H1 (cell line): ENCODE measurements around the gene TRIB2. TPM values are rescaled to one million over a fixed set of nuclear protein-coding genes. Genes with fewer than 3 reads are reported as not detected.

Experiments
- CTCF ChIA-PET: fragments of 300-600 bp; sonication (Branson Sonifier 250); formaldehyde crosslinking; loops from one replicate; lab custom pipeline; 2021; ENCODE audit not compliant: partially characterized antibody; lab: Charles Lee
- POLR2A ChIA-PET: fragments of 300-600 bp; sonication (Branson Sonifier 250); formaldehyde crosslinking; loops from one replicate; lab custom pipeline; 2021; ENCODE audit warnings: inconsistent platforms; ENCODE audit not compliant: partially characterized antibody; lab: Charles Lee
- DNase-seq, 2 experiments: peaks; one replicate each; pipeline versions ENCODE4 v3.0.0 to v3.0.0-alpha.2; 2010 to 2022; ENCODE audit warnings: low spot score in 2 of 2, low read depth in 1 of 2, mixed read lengths in 1 of 2
- FAIRE-seq: peaks from 2 replicates; lab custom pipeline; 2011; peaks lifted over from hg19 to GRCh38; lab: Jason Lieb, UNC
- H2AFZ ChIP-seq: 2 replicates; pipeline ENCODE4 v1.8.1; 2012; ENCODE audit warnings: low read length, inconsistent platforms
- H2AK5ac ChIP-seq: 2 replicates; pipeline ENCODE4 v1.6.1; 2013; ENCODE audit warnings: low read depth, low read length
- H2BK120ac ChIP-seq: replicated peaks from 2 replicates; pipeline ENCODE3; 2013; ENCODE audit warnings: low read depth, low read length, inconsistent platforms
- H2BK12ac ChIP-seq: 2 replicates; pipeline ENCODE4 v1.6.1; 2013; ENCODE audit warnings: low read depth, low read length
- H2BK15ac ChIP-seq: 2 replicates; pipeline ENCODE4 v1.6.1; 2013; ENCODE audit warnings: low read length
- H2BK20ac ChIP-seq: 2 replicates; pipeline ENCODE4 v1.6.1; 2013; ENCODE audit warnings: low read length
- H2BK5ac ChIP-seq: 2 replicates; pipeline ENCODE4 v1.6.1; 2013; ENCODE audit warnings: low read depth, low read length
- H3K14ac ChIP-seq: 2 replicates; pipeline ENCODE4 v1.6.1; 2013; ENCODE audit warnings: inconsistent platforms; ENCODE audit not compliant: insufficient read length
- H3K18ac ChIP-seq: 2 replicates; pipeline ENCODE4 v1.6.1; 2013; ENCODE audit warnings: low read length; ENCODE audit errors: extremely low read depth
- H3K23ac ChIP-seq: 2 replicates; pipeline ENCODE4 v1.6.1; 2013; ENCODE audit warnings: inconsistent platforms; ENCODE audit not compliant: insufficient read length
- H3K23me2 ChIP-seq: 2 replicates; pipeline ENCODE4 v1.6.1; 2013; ENCODE audit warnings: low read depth, low read length
- H3K27ac ChIP-seq: 2 replicates; pipeline ENCODE4 v1.6.1; 2011; ENCODE audit warnings: low read depth, low read length, inconsistent platforms
- H3K27me3 ChIP-seq, 4 experiments: replicated peaks in 1 of 4; 1 replicate in 1 of 4; 2 replicates in 3 of 4; pipeline versions ENCODE4 v1.6.1 to v1.8.1; 2011 to 2013; ENCODE audit warnings: low read length in 3 of 4, mild to moderate bottlenecking in 3 of 4, inconsistent platforms in 2 of 4, mixed read lengths in 2 of 4, moderate library complexity in 1 of 4; ENCODE audit not compliant: control insufficient read depth in 3 of 4, insufficient read depth in 3 of 4; ENCODE audit errors: extremely low read depth in 1 of 4
- H3K36me3 ChIP-seq, 4 experiments: 2 replicates each; pipeline versions ENCODE4 v1.6.1 to v1.8.1; 2011 to 2013; ENCODE audit warnings: mild to moderate bottlenecking in 4 of 4, low read length in 3 of 4, moderate library complexity in 2 of 4, control low read depth in 1 of 4, inconsistent platforms in 1 of 4; ENCODE audit not compliant: insufficient read depth in 4 of 4, control insufficient read depth in 2 of 4
- H3K4ac ChIP-seq: replicated peaks from 2 replicates; pipeline ENCODE3; 2013; ENCODE audit warnings: low read length, low read depth, mixed read lengths, inconsistent platforms; ENCODE audit not compliant: insufficient read length
- H3K4me1 ChIP-seq, 4 experiments: replicated peaks in 1 of 4; 1 replicate in 1 of 4; 2 replicates in 3 of 4; pipeline versions ENCODE4 v1.6.1 to v1.8.1; 2011 to 2013; ENCODE audit warnings: low read length in 3 of 4, inconsistent platforms in 2 of 4, mixed read lengths in 1 of 4; ENCODE audit not compliant: insufficient read depth in 4 of 4, control insufficient read depth in 3 of 4
- H3K4me2 ChIP-seq, 2 experiments: 2 replicates each; pipeline versions ENCODE4 v1.6.1 to v1.8.1; 2011 to 2013; ENCODE audit warnings: low read depth in 2 of 2, low read length in 2 of 2, control low read depth in 1 of 2, inconsistent platforms in 1 of 2, mild to moderate bottlenecking in 1 of 2; ENCODE audit not compliant: insufficient read depth in 1 of 2
- H3K4me3 ChIP-seq, 4 experiments: fragments of 200-600, 300-600 bp in 1 of 4; sonication (generic), shearing (Covaris generic), sonication (Bioruptor Twin) in 1 of 4; 2 replicates each; pipeline versions ENCODE4 v1.5.1 to v1.8.1; 2011 to 2016; ENCODE audit warnings: low read length in 4 of 4, low read depth in 3 of 4, control low read depth in 2 of 4, inconsistent platforms in 2 of 4, mild to moderate bottlenecking in 2 of 4, mixed read lengths in 1 of 4, moderate library complexity in 1 of 4; ENCODE audit not compliant: insufficient read depth in 2 of 4; ENCODE audit errors: extremely low read depth in 1 of 4
- H3K56ac ChIP-seq: replicated peaks from 2 replicates; pipeline ENCODE3; 2013; ENCODE audit warnings: low read depth, mild to moderate bottlenecking, mixed read lengths, low read length, inconsistent platforms; ENCODE audit not compliant: insufficient read length
- H3K79me1 ChIP-seq: 2 replicates; pipeline ENCODE4 v1.6.1; 2013; ENCODE audit warnings: low read depth, low read length, control low read depth
- H3K79me2 ChIP-seq, 2 experiments: 2 replicates each; pipeline versions ENCODE4 v1.6.1 to v1.8.1; 2012 to 2013; ENCODE audit warnings: low read length in 2 of 2, mild to moderate bottlenecking in 2 of 2, inconsistent platforms in 1 of 2; ENCODE audit not compliant: insufficient read depth in 2 of 2, control insufficient read depth in 1 of 2
- H3K9ac ChIP-seq, 4 experiments: replicated peaks in 1 of 4; 1 replicate in 1 of 4; 2 replicates in 3 of 4; pipeline versions ENCODE4 v1.6.1 to v1.8.1; 2011 to 2013; ENCODE audit warnings: low read depth in 3 of 4, low read length in 3 of 4, control low read depth in 2 of 4, mild to moderate bottlenecking in 2 of 4, moderate library complexity in 2 of 4, inconsistent platforms in 1 of 4; ENCODE audit errors: extremely low read depth in 1 of 4
- H3K9me3 ChIP-seq, 2 experiments: 2 replicates each; pipeline versions ENCODE4 v1.6.1 to v1.8.1; 2012 to 2013; ENCODE audit warnings: mild to moderate bottlenecking in 2 of 2, moderate library complexity in 2 of 2, control low read depth in 1 of 2, inconsistent platforms in 1 of 2, low read depth in 1 of 2, low read length in 1 of 2, mixed read lengths in 1 of 2; ENCODE audit not compliant: insufficient read depth in 2 of 2
- H4K20me1 ChIP-seq, 2 experiments: replicated peaks in 1 of 2; 2 replicates each; pipeline versions ENCODE3 to v1.8.1; 2011 to 2013; ENCODE audit warnings: inconsistent platforms in 2 of 2, low read length in 2 of 2, mild to moderate bottlenecking in 1 of 2; ENCODE audit not compliant: insufficient read depth in 2 of 2, control insufficient read depth in 1 of 2
- H4K5ac ChIP-seq: 2 replicates; pipeline ENCODE4 v1.6.1; 2013; ENCODE audit warnings: low read length, low read depth, mixed read lengths, inconsistent platforms; ENCODE audit not compliant: insufficient read length
- H4K8ac ChIP-seq: 2 replicates; pipeline ENCODE4 v1.8.0; 2013; ENCODE audit warnings: mild to moderate bottlenecking, moderate library complexity, low read length, inconsistent platforms; ENCODE audit not compliant: insufficient read depth; ENCODE audit errors: extremely low read depth
- H4K91ac ChIP-seq: replicated peaks from 2 replicates; pipeline ENCODE3; 2013; ENCODE audit warnings: low read length, mixed read lengths, inconsistent platforms; ENCODE audit not compliant: insufficient read length
- FOSL1 ChIP-seq: IDR thresholded peaks from 2 replicates; pipeline ENCODE4 v1.6.1; 2011; ENCODE audit warnings: mild to moderate bottlenecking, low read depth, low read length, moderate library complexity; ENCODE audit not compliant: insufficient read depth
- WGBS, 2 experiments: shearing (Covaris generic) in 1 of 2; methylation state at CpG; one replicate each; pipeline versions ENCODE4 v1.1.6 to v1.1.7; 2013 to 2015; ENCODE audit warnings: low lambda C conversion rate in 2 of 2, mixed read lengths in 2 of 2, inconsistent platforms in 1 of 2, low coverage in 1 of 2, missing lambda C conversion rate in 1 of 2; ENCODE audit not compliant: insufficient replicate concordance in 2 of 2, insufficient coverage in 1 of 2, insufficient read length in 1 of 2; ENCODE audit errors: extremely low coverage in 1 of 2, missing lambda C conversion rate in 1 of 2; 5-methylcytosine and 5-hydroxymethylcytosine counted together
- polyA plus RNA-seq, 7 experiments: library from polyadenylated mRNA; depleted of rRNA in 3 of 7; stranded (reverse) in 5 of 7; unstranded in 2 of 7; fragments of >200 nt in 5 of 7; fragments of 200-250 nt in 2 of 7; gene quantifications; 1 replicate in 5 of 7; 2 replicates in 1 of 7; 4 replicates in 1 of 7; pipeline versions ENCODE4 v1.2.1 to v1.2.3, GENCODE V29; 2011 to 2013; ENCODE audit warnings: missing spikeins in 2 of 7, mixed read lengths in 2 of 7
- total RNA-seq: library from RNA; stranded (reverse); fragmentation: NEBNext Ultra II Directional; extraction: Animal tissue kit (Norgen Biotek cat#: 25700); gene quantifications from 2 replicates; pipeline ENCODE4 v1.2.1, GENCODE V29; 2021

Gene TRIB2
- total and polyA plus RNA-seq, 2 of the 8 experiments (the other 6 are each of a cell fraction or from before 2014, with no cell fraction given) = 40.8 to 57.0 TPM

DNA sequence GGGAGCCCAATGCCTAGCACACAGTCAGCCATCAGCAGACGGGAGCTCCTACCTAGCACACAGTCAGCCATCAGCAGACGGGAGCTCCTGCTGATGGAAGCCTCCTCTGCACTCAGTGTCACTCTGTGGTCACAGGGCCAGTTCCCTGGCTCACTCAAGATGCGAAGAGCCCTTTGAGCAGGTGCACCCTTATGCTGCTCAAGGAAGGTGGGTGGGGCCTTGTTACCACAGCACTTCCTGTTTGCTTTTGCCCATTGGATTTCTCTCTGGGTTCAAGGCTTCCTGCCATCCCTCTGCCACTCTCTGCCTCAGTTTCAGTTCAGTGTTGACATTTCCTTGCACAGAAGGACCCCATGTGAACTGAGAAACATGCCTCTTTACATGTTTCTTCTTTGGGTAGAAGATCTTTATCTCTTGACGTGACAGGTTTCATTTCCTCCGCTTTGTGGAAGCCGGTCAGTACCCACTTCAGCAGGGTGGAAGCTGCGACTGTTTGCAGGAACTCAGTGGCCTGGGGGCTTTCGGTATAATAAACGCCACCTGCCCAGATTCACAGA is 11.6 kb downstream of the TRIB2 start:
- peaks cover 0 to 4% (median 0%) of the 10 kb centered on the region in 4 experiments; a peak in 1 of 7 replicates for H3K4me1 ChIP-seq
- H3K9ac ChIP-seq = no peak overlapping the region
- ChIA-PET CTCF (interaction anchor here (1.1 to 1.8 kb wide), 4 partner anchors 12 to 279 kb away, joined by 3 to 6 read pairs (median 4); partner anchors contain the start of gene TRIB2), POLR2A (no interaction called here)
- H3K27ac ChIP-seq = no peak overlapping the region
- peaks cover 20 to 78% (median 57%) of the 10 kb centered on the region in 4 experiments for H3K36me3 ChIP-seq
- no peak overlapping the region for H3K18ac ChIP-seq
- H3K79me1 ChIP-seq = peaks cover 41% of the 10 kb centered on the region
- H3K79me2 ChIP-seq = peaks cover 13 to 100% of the 10 kb centered on the region in 2 experiments; a peak in 3 of 4 replicates
- peak overlapping the region; percentile 25; the same call in 1 of the 2 replicates for H2BK5ac ChIP-seq
- no peaks in the 10 kb centered on the region for H3K27me3 ChIP-seq
- H3K23ac ChIP-seq = no peak overlapping the region
- H2AFZ ChIP-seq = no peak overlapping the region
- DNase-seq (no peak), FAIRE-seq (no peak)
- WGBS, 2 experiments = 87% methylated on average over 9 of the region's 9 CpGs; no CpG with 5 or more reads in 1 of the 2 experiments
- no peaks in the 10 kb centered on the region for H3K23me2 ChIP-seq
- H2BK15ac ChIP-seq = no peak overlapping the region
- H2BK12ac ChIP-seq = no peak overlapping the region
- no peak overlapping the region for H2BK120ac ChIP-seq
- no peak overlapping the region for H2BK20ac ChIP-seq
- H4K8ac ChIP-seq = no peak overlapping the region
- no peak overlapping the region for H4K91ac ChIP-seq
- H2AK5ac ChIP-seq = no peak overlapping the region
- H4K20me1 ChIP-seq = peaks cover 17 to 47% of the 10 kb centered on the region in 2 experiments
- H3K56ac ChIP-seq = no peak overlapping the region
- H3K9me3 ChIP-seq = no peaks in the 10 kb centered on the region
- no peak overlapping the region for H3K4ac ChIP-seq
- no peak overlapping the region for H4K5ac ChIP-seq
- no peak overlapping the region for H3K4me3 ChIP-seq
- H3K4me2 ChIP-seq = no peak overlapping the region
- H3K14ac ChIP-seq = no peak overlapping the region
- no peak for TF ChIP-seq FOSL1
